DOHH2 (cell line): ENCODE data around the gene KRTAP10-12.
"Not testable (repeated sequence)": the region's sequence is repeated elsewhere in the genome, so short reads cannot be mapped to it uniquely, and the experiment has no call there.

ENCODE experiments used
- H3F3A ChIP-seq: fragments of 200-600 bp; sonication (generic), shearing (Covaris generic); 2 replicates; pipeline ENCODE4 v1.6.0; 2016; ENCODE audit warnings: antibody characterized with exemption, mild to moderate bottlenecking; ENCODE audit not compliant: control insufficient read depth, insufficient read depth
- H3K27ac ChIP-seq: fragments of 200-600 bp; sonication (generic); 2 replicates; pipeline ENCODE4 v1.5.1; 2014; ENCODE audit warnings: low read depth, mild to moderate bottlenecking, low read length, moderate library complexity
- H3K27me3 ChIP-seq: fragments of 200-600 bp; sonication (generic); 2 replicates; pipeline ENCODE4 v1.6.1; 2014; ENCODE audit warnings: mild to moderate bottlenecking, low read length, mixed read lengths; ENCODE audit not compliant: control insufficient read depth
- H3K36me3 ChIP-seq: fragments of 200-600 bp; sonication (generic); 2 replicates; pipeline ENCODE4 v1.6.1; 2014; ENCODE audit warnings: mild to moderate bottlenecking, low read length, moderate library complexity, mixed read lengths; ENCODE audit not compliant: control insufficient read depth
- H3K4me1 ChIP-seq: fragments of 200-600 bp; sonication (generic); 2 replicates; pipeline ENCODE4 v1.6.1; 2014; ENCODE audit warnings: mild to moderate bottlenecking, low read length, mixed read lengths; ENCODE audit not compliant: control insufficient read depth
- H3K4me2 ChIP-seq: fragments of 200-600 bp; sonication (generic); 2 replicates; pipeline ENCODE4 v1.6.0; 2014; ENCODE audit warnings: mild to moderate bottlenecking, low read length, moderate library complexity
- H3K4me3 ChIP-seq: fragments of 200-600 bp; sonication (generic); 2 replicates; pipeline ENCODE4 v1.5.1; 2014; ENCODE audit warnings: mild to moderate bottlenecking, low read length, mixed read lengths
- H3K79me2 ChIP-seq: fragments of 200-600 bp; sonication (generic); 2 replicates; pipeline ENCODE4 v1.6.1; 2014; ENCODE audit warnings: mild to moderate bottlenecking, low read length, mixed read lengths; ENCODE audit not compliant: control insufficient read depth
- H3K9me2 ChIP-seq: fragments of 200-600 bp; sonication (generic); replicated peaks from 2 replicates; pipeline ENCODE4 v1.6.1; 2014; ENCODE audit warnings: mild to moderate bottlenecking, low read length, mixed read lengths; ENCODE audit not compliant: control insufficient read depth
- H3K9me3 ChIP-seq: fragments of 200-600 bp; sonication (generic); 2 replicates; pipeline ENCODE4 v1.6.1; 2014; ENCODE audit warnings: antibody characterized with exemption, low read length, mixed read lengths; ENCODE audit not compliant: control insufficient read depth, insufficient read depth
- H4K20me1 ChIP-seq: fragments of 200-600 bp; sonication (generic); 2 replicates; pipeline ENCODE4 v1.6.0; 2014; ENCODE audit warnings: low read depth, mild to moderate bottlenecking, antibody characterized with exemption, low read length, moderate library complexity; ENCODE audit not compliant: control insufficient read depth, insufficient read depth
- EZH2phosphoT487 ChIP-seq: fragments of 200-600 bp; sonication (generic); IDR thresholded peaks from 2 replicates; pipeline ENCODE4 v1.6.1; 2017; ENCODE audit warnings: borderline replicate concordance, mild to moderate bottlenecking, antibody characterized with exemption, low read length, moderate library complexity, mixed read lengths
- TF ChIP-seq, protein P1 (sequence below): fragments of 200-600 bp; sonication (generic); IDR thresholded peaks from one replicate; pipeline ENCODE4 v1.5.1; 2014; ENCODE audit warnings: antibody characterized with exemption, mild to moderate bottlenecking, low read depth, low read length; ENCODE audit not compliant: poor library complexity, severe bottlenecking

KRTAP10-12 gene

DNA sequence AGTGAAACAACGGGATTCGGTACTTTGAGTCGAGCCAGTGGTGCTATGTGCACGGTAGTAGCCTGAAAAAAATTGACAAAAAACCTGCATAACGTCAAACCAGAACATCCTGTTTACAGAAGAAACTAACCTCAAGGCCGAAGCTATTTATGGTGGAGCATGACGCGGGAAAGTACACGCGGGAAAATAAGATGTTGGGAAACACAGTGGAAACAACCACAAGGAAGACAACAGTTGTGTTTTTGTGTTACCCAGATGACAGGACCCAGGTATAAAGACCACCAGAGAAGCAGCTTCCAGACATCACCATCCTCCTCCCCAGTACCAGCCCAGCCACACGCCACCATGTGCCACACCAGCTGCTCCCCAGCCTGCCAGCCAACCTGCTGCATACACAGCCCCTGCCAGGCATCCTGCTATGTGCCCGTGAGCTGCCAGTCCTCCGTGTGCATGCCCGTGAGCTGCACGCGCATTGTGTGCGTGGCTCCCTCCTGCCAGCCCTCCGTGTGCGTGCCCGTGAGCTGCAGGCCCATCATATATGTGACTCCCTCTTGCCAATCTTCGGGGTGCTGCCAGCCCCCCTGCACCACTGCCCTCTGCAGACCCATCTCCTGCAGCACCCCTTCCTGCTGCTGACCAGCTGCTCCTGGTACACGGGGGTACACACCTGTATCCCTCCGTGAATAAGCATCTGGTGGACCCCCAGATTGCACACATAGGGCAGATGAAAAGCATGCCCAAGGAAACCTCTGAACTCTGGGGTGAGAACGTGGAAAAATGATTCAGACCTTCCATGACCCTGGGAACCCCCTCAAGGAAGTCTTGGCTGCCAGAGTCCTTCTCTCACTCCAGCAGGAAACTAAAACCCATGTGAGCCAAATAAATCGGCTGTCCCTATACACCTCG lies 39.1 kb upstream of the KRTAP10-12 start, which contains the start of gene KRTAP12-3:
Gene KRTAP12-3 (plus strand): TSS at position 298 of the 906 bp plus-strand sequence. CDS start 48 bp downstream, at position 346.
- H3K79me2 ChIP-seq, result no peaks in the 10 kb centered on the region
- no peaks in the 10 kb centered on the region for H4K20me1 ChIP-seq
- H3F3A ChIP-seq, result no peaks in the 10 kb centered on the region
- H3K36me3 ChIP-seq, result no peaks in the 10 kb centered on the region
- no peak within 1 kb of the TSS for H3K4me3 ChIP-seq
- no peaks in the 10 kb centered on the region for H3K9me3 ChIP-seq
- H3K27me3 ChIP-seq, result no peaks in the 10 kb centered on the region
- no peaks in the 10 kb centered on the region for H3K9me2 ChIP-seq
- no peak within 1 kb of the TSS for H3K27ac ChIP-seq
- no peaks in the 10 kb centered on the region for H3K4me1 ChIP-seq
- no peak for TF ChIP-seq EZH2phosphoT487
- TF ChIP-seq, protein P1, sequence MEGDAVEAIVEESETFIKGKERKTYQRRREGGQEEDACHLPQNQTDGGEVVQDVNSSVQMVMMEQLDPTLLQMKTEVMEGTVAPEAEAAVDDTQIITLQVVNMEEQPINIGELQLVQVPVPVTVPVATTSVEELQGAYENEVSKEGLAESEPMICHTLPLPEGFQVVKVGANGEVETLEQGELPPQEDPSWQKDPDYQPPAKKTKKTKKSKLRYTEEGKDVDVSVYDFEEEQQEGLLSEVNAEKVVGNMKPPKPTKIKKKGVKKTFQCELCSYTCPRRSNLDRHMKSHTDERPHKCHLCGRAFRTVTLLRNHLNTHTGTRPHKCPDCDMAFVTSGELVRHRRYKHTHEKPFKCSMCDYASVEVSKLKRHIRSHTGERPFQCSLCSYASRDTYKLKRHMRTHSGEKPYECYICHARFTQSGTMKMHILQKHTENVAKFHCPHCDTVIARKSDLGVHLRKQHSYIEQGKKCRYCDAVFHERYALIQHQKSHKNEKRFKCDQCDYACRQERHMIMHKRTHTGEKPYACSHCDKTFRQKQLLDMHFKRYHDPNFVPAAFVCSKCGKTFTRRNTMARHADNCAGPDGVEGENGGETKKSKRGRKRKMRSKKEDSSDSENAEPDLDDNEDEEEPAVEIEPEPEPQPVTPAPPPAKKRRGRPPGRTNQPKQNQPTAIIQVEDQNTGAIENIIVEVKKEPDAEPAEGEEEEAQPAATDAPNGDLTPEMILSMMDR, result no peak
- no peak within 1 kb of the TSS for H3K4me2 ChIP-seq

- Histone ChIP-seq H3K4me2 (no peak overlapping the region), H3K4me3 (no peak overlapping the region), H3K36me3 (no peaks in the 10 kb centered on the region), H3K9me2 (no peaks in the 10 kb centered on the region), H3F3A (no peaks in the 10 kb centered on the region), H3K9me3 (no peaks in the 10 kb centered on the region), H3K27me3 (no peaks in the 10 kb centered on the region), H3K4me1 (no peaks in the 10 kb centered on the region), H4K20me1 (no peaks in the 10 kb centered on the region), H3K79me2 (no peaks in the 10 kb centered on the region), H3K27ac (no peak overlapping the region)
- TF ChIP-seq, protein P1, result no peak
- no peak for TF ChIP-seq EZH2phosphoT487
Measured at GRCh38 chr21:44658541-44658910, 38.4 kb upstream of the KRTAP10-12 start.

DNA sequence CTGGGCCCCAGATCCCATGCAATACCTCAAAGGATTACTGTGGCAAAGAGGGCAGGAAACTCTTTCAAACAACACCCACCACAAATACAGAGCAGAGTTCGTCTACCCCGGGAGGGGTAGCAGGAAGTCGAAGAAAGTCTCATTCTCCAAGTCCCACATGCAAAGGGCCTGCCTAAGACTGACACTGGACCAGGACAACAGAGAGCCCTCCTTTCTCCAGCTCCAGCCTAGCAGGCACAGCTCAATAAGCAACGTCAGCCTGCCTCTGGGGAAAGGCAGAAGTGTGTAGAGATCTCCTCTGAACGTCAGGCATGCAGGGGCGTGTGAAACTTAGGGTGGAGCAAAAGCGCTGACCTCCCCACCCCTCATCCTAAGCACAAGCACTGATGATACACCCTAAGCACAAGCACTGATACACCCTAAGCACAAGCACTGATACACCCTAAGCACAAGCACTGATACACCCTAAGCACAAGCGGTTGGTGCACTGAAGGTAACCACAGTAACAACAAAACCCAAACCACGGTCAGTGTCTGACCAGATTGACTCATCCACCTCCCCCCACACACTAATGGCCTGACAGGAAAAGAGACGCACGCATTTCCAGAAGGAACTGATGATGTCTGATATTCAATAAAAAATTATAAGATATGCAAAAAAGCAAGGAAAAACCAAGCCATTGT lies 37.9 kb upstream of the KRTAP10-12 start:
- no peaks in the 10 kb centered on the region for H3K27me3 ChIP-seq
- H3K9me3 ChIP-seq, result no peaks in the 10 kb centered on the region
- no peaks in the 10 kb centered on the region for H3K9me2 ChIP-seq
- H3K36me3 ChIP-seq, result no peaks in the 10 kb centered on the region
- H3K4me3 ChIP-seq, result no peak overlapping the region
- no peaks in the 10 kb centered on the region for H4K20me1 ChIP-seq
- no peaks in the 10 kb centered on the region for H3F3A ChIP-seq
- H3K4me1 ChIP-seq, result no peaks in the 10 kb centered on the region
- no peak overlapping the region for H3K4me2 ChIP-seq
- no peak for TF ChIP-seq EZH2phosphoT487
- TF ChIP-seq, protein P1, result no peak
- H3K27ac ChIP-seq, result no peak overlapping the region
- no peaks in the 10 kb centered on the region for H3K79me2 ChIP-seq

DNA sequence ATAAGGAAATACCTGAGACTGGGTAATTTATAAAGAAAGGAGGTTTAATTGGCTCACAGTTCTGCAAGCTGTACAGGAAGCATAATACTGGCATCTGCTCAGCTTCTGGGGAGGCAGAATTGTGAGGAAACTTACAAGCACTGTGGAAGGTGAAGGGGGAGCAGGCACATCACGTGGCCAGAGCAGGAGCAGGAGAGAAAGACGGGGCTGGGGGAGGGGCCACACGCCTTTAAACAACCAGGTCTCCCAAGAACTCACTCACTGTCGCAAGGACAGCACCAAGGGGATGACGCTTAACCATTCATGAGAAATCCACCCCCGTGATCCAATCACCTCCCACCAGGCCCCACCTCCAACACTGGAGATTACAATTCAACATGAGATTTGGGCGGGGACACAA lies 35.4 kb upstream of the KRTAP10-12 start:
- H3K79me2 ChIP-seq, H3K4me2 ChIP-seq, H3K36me3 ChIP-seq, H3K4me1 ChIP-seq, H3F3A ChIP-seq, H4K20me1 ChIP-seq, H3K27ac ChIP-seq, H3K4me3 ChIP-seq, H3K9me3 ChIP-seq, H3K9me2 ChIP-seq, H3K27me3 ChIP-seq: not testable (repeated sequence)
